Uterus (tissue), 2 donors: ENCODE results near the gene CDK3.

ENCODE experiments used
- POLR2A ChIP-seq, 2 donors: fragments of 450-650 bp; IDR thresholded peaks; one replicate each; pipeline ENCODE4 v1.6.1; 2016; ENCODE audit warnings: antibody characterized with exemption in 2 of 2, mild to moderate bottlenecking in 1 of 2, moderate library complexity in 1 of 2
- TF ChIP-seq, protein P1 (sequence below), 4 experiments: fragments of 200-600 bp in 2 of 4; fragments of 450-650 bp in 2 of 4; sonication (generic) in 2 of 4; IDR thresholded peaks; one replicate each; pipeline ENCODE4 v1.5.1; 2016 to 2019; ENCODE audit warnings: antibody characterized with exemption in 4 of 4, mild to moderate bottlenecking in 2 of 4, moderate library complexity in 1 of 4

DNA sequence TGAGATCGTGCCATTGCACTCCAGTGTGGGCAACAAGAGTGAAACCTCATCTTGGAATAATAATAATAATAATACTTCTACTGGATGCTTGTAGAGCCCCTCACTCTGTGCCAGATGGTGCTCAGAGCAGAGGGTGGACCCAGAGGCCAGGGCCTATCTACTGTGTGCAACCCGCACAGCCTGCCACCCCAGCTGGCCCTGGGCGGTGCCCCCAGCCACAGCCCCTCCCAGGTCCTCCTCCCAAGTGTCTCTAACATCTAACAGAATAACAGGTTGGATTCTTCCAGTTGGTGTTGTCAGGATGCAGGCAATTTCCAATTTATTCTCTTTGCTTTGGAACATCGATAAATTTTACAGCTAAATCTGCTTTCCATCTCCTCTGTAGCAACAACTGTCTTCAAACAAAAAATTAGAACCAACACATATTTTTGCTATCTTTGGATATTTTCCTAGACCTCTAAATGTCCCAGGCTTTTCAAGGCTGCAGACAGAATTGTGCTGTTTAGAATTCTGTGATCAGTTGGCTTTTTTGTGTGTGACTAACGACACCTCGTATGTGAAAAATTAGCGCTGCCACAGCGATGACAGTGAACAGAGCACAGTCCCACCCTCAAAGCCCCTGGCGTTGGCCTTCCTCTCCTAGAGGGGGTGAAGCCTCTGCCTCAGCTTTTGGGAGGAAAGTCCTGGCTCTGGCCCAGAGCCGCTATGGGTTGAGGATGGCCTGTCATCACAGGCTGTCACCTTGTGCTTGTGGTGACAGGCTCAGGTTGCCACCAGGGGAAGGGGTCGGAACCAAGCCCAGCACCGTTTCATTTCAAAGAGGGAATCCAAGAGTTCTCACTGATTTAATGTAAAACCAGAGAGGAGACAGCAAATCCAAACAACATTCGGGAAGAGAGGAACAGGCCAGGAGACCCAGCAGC, 34.0 kb downstream of the CDK3 start:
- TF ChIP-seq POLR2A (IDR thresholded peaks at IDR 0.05) = no peak
- TF ChIP-seq, protein P1, sequence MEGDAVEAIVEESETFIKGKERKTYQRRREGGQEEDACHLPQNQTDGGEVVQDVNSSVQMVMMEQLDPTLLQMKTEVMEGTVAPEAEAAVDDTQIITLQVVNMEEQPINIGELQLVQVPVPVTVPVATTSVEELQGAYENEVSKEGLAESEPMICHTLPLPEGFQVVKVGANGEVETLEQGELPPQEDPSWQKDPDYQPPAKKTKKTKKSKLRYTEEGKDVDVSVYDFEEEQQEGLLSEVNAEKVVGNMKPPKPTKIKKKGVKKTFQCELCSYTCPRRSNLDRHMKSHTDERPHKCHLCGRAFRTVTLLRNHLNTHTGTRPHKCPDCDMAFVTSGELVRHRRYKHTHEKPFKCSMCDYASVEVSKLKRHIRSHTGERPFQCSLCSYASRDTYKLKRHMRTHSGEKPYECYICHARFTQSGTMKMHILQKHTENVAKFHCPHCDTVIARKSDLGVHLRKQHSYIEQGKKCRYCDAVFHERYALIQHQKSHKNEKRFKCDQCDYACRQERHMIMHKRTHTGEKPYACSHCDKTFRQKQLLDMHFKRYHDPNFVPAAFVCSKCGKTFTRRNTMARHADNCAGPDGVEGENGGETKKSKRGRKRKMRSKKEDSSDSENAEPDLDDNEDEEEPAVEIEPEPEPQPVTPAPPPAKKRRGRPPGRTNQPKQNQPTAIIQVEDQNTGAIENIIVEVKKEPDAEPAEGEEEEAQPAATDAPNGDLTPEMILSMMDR (IDR thresholded peaks at IDR 0.05) = no peak
